ENCODE results near the gene CACNA2D3. TPM values are rescaled to one million over a fixed set of nuclear protein-coding genes. Genes with fewer than 3 reads are reported as not detected.

CACNA2D3 gene
- total RNA-seq, 4 donors from 2014 or later: 0.27 to 1.5 (median 0.79) TPM

DNA sequence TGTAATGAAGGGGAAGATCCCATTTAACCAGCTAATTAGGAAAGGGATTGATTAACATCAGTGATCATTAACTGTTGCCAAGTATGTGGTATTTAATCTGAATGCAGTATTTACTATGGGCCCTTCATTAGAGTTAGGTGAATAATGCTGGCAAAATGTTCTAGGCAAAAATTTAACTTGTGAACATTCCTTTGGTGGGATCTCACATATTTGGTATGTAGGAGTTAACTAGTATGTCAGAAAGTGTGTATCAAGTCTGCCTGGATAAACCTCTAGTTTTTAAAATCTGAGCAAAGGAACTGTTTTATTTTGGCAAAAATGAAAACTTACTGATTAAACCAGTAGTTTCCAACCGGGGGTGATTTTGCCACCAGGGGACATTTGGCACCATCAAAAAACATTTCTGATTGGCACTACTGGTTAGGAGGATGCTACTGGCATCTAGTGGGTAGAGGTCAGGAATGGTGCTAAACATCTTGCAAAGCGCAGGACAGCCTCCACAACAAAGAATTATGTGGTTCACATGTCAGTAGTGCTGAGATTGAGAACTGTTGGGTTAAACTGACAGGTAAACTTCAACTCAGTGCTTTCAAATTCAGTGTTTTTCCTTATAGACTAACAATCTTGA, 783.0 kb downstream of the CACNA2D3 start:
- intact Hi-C loops (cut with DNase I; ENCODE audit: low total_unique reads): no loop called here
- WGBS, 2 donors: 55 to 77% methylated on average over 2 of the region's 2 CpGs
- no peak for DNase-seq (ENCODE audit: low spot score in 2 of 2)
- TF ChIP-seq, protein P1, sequence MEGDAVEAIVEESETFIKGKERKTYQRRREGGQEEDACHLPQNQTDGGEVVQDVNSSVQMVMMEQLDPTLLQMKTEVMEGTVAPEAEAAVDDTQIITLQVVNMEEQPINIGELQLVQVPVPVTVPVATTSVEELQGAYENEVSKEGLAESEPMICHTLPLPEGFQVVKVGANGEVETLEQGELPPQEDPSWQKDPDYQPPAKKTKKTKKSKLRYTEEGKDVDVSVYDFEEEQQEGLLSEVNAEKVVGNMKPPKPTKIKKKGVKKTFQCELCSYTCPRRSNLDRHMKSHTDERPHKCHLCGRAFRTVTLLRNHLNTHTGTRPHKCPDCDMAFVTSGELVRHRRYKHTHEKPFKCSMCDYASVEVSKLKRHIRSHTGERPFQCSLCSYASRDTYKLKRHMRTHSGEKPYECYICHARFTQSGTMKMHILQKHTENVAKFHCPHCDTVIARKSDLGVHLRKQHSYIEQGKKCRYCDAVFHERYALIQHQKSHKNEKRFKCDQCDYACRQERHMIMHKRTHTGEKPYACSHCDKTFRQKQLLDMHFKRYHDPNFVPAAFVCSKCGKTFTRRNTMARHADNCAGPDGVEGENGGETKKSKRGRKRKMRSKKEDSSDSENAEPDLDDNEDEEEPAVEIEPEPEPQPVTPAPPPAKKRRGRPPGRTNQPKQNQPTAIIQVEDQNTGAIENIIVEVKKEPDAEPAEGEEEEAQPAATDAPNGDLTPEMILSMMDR (IDR thresholded peaks at IDR 0.05): no peak
- TF ChIP-seq POLR2A (IDR thresholded peaks at IDR 0.05): no peak
- no peak overlapping the region for H3K4me3 ChIP-seq (ENCODE audit: low read depth, poor library complexity, severe bottlenecking)

DNA sequence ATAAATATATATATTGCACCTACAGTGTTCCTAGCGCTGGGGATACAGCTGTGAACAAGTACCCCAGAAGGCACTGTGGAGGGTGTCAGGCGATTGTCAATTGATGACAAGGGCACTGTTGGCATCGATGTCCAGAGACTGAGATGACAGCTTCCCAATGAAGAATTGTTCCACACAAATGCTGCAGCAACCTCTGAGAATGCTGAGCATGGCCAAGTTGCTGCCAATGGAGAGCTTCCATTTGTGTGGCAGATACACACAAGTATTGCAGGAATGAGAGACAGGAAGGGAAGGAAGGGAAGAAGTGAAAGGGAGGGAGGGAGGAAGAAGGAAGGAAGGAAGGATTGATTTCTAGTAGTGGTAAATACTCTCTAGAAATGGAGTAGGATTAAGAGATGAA, 783.6 kb downstream of the CACNA2D3 start:
- H3K4me3 ChIP-seq (ENCODE audit: low read depth, poor library complexity, severe bottlenecking): no peak overlapping the region
- no peak for DNase-seq (ENCODE audit: low spot score in 2 of 2)
- TF ChIP-seq POLR2A (IDR thresholded peaks at IDR 0.05): no peak
- TF ChIP-seq, protein P1 (IDR thresholded peaks at IDR 0.05): no peak
- WGBS, 2 donors: 94% methylated on average over 3 of the region's 3 CpGs
- intact Hi-C loops (cut with DNase I; ENCODE audit: low total_unique reads): no loop called here

DNA sequence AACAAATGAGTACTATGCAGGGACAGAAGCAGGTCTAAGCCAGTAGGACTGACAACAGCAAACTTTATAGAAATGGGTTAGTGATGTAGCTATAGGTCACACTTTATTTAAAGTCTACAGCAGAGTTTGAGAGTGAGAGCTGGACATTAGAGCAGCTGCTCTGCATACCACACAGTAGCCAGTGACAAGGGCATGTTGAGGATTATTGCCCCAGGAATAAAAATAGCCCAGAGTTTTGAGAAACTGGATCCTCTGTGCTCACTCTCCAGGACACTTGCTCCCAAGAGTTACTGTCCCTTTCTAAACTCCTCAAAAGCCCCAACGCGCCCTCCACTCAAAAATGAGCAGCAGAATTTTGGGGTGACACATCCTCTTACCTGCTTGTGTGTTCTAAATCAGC, 784.4 kb downstream of the CACNA2D3 start:
- TF ChIP-seq POLR2A (IDR thresholded peaks at IDR 0.05): no peak
- TF ChIP-seq, protein P1 (IDR thresholded peaks at IDR 0.05): no peak
- intact Hi-C loops (cut with DNase I; ENCODE audit: low total_unique reads): no loop called here
- 92 to 96% methylated on average over 2 of the region's 2 CpGs for WGBS, 2 donors
- no peak overlapping the region for H3K4me3 ChIP-seq (ENCODE audit: low read depth, poor library complexity, severe bottlenecking)
- no peak for DNase-seq (ENCODE audit: low spot score in 2 of 2)

DNA sequence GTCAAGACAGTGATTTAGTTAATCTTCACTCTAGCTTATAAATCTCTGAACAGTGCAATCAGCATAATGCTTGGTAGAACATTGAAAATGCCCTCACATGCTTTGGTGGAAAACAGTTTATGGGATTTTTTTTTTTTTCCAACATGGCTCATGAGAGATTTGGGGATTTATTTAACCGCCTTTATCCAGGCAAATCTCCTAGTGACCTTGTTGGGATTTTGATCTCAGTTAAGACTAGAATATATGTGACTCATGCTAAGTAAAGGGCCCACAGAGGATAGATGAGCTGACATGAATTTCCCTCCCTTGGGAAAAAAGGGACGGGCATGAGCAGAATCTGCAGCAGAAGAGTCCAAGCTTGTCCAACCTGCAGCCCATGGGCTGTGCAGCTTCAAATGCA, 786.8 kb downstream of the CACNA2D3 start:
- TF ChIP-seq, protein P1 (IDR thresholded peaks at IDR 0.05): no peak
- no peak for TF ChIP-seq POLR2A (IDR thresholded peaks at IDR 0.05)
- no peak overlapping the region for H3K4me3 ChIP-seq (ENCODE audit: low read depth, poor library complexity, severe bottlenecking)
- WGBS, 2 donors: 86% methylated on average over 2 of the region's 2 CpGs
- no peak for DNase-seq (ENCODE audit: low spot score in 2 of 2)
- intact Hi-C loops (cut with DNase I; ENCODE audit: low total_unique reads): no loop called here

DNA sequence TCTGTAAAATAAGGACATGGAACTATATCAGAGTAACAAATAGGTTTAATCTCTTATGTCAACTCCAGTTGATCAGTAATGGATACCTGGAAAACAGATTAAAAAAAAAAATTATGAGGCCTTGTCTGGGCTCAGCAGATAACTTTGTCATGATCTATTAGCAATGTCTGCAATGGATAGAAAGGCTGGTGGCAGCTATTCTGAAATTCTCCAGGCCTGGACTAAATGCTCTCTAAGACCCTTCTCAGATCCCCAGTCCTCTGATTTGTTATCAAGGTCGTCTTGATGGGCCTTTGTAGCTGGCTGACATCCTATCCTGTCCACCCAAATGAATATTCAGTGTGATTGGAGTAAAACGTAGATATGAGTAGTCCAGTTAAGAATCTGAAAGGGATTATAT, 791.8 kb downstream of the CACNA2D3 start:
- intact Hi-C loops (cut with DNase I; ENCODE audit: low total_unique reads): no loop called here
- DNase-seq (ENCODE audit: low spot score in 2 of 2): no peak
- WGBS, 2 donors: 72 to 80% methylated on average over 2 of the region's 2 CpGs
- TF ChIP-seq, protein P1 (IDR thresholded peaks at IDR 0.05): no peak
- no peak for TF ChIP-seq POLR2A (IDR thresholded peaks at IDR 0.05)
- no peak overlapping the region for H3K4me3 ChIP-seq (ENCODE audit: low read depth, poor library complexity, severe bottlenecking)

DNA sequence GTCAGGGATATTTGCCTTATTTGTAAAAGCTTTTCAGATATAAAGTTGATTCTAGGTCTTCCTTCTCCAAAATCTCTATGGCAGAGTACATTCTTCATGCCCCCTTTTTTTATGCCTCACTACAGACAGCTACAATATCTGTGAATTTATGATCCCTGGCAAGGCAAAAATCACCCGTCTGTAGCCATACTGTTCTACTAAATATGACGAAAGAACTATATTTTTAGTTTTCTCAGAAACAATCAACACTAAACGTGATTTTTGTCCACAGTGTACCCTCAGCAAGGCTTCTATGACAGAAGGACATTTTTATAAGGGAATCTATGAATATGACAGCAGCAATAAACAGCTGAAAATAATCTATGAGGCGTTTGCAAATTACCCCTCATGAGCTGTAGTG, 792.8 kb downstream of the CACNA2D3 start:
- no peak for DNase-seq (ENCODE audit: low spot score in 2 of 2)
- intact Hi-C loops (cut with DNase I; ENCODE audit: low total_unique reads): no loop called here
- TF ChIP-seq, protein P1 (IDR thresholded peaks at IDR 0.05): no peak
- H3K4me3 ChIP-seq (ENCODE audit: low read depth, poor library complexity, severe bottlenecking): no peak overlapping the region
- WGBS, 2 donors: 34 to 44% methylated on average over 4 of the region's 4 CpGs

All from lower leg skin (tissue), 4 donors.